Central memory CD8-positive, alpha-beta T cell (primary cell): ENCODE measurements around the gene CCNL2.

Experiments
- ATAC-seq: fragments of 150-1000 bp; cut with Tn5 transposase; replicated peaks from 2 replicates; pipeline ENCODE4 v1.10.0; 2022; ENCODE audit warnings: mild to moderate bottlenecking, moderate FRiP score, moderate number of reproducible peaks; ENCODE audit not compliant: poor library complexity, severe bottlenecking; ENCODE audit errors: extremely low read depth
- DNase-seq, 2 donors: peaks; one replicate each; pipeline ENCODE4 v3.0.0; 2021; ENCODE audit warnings: low spot score in 2 of 2
- H3K27ac Mint-ChIP-seq: one replicate; pipeline ENCODE4 v1.8.0; 2022; ENCODE audit warnings: low read depth, mild to moderate bottlenecking, moderate library complexity, mixed read lengths
- H3K27me3 Mint-ChIP-seq: one replicate; pipeline ENCODE4 v1.8.0; 2022; ENCODE audit warnings: mixed read lengths
- H3K36me3 Mint-ChIP-seq: one replicate; pipeline ENCODE4 v1.8.0; 2022; ENCODE audit warnings: mild to moderate bottlenecking, moderate library complexity, mixed read lengths; ENCODE audit not compliant: insufficient read depth
- H3K4me1 Mint-ChIP-seq: one replicate; pipeline ENCODE4 v1.8.0; 2022; ENCODE audit warnings: mixed read lengths
- H3K4me3 Mint-ChIP-seq: one replicate; pipeline ENCODE4 v1.8.0; 2022; ENCODE audit warnings: mild to moderate bottlenecking, moderate library complexity, mixed read lengths
- H3K9me3 Mint-ChIP-seq: one replicate; pipeline ENCODE4 v1.8.0; 2022; ENCODE audit warnings: mixed read lengths

Gene CCNL2

GRCh38 chr1:1365875-1366698 is 33.0 kb downstream of the CCNL2 start:
- H3K27me3 Mint-ChIP-seq: peaks cover 4% of the 10 kb centered on the region
- DNase-seq (no peak), ATAC-seq (no peak)
- H3K4me1 Mint-ChIP-seq: peaks cover under 1% of the 10 kb centered on the region
- H3K27ac Mint-ChIP-seq: no peak overlapping the region
- no peaks in the 10 kb centered on the region for H3K9me3 Mint-ChIP-seq
- peaks cover 2% of the 10 kb centered on the region for H3K36me3 Mint-ChIP-seq
- H3K4me3 Mint-ChIP-seq: no peak overlapping the region

DNA sequence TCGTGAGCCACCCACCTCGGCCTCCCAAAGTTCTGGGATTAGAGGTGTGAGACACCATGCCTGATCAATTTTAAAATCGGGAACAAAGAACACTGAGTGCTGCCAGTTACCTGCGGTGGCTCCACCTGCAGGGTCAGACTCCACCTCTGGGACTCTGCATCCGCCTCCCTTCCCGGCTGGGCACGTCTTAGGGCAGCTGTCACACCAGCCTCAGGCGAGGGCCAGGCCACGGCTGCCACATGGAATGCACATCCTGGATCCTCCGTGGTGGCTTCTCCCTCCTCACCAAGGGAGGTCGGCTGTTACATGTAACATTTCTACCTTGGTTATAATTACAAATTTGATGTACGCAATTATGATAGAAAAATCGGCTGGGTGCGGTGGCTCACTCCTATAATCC is 34.9 kb downstream of the CCNL2 start:
- Mint-ChIP-seq H3K4me3 (no peak overlapping the region), H3K27ac (no peak overlapping the region), H3K27me3 (peaks cover 13% of the 10 kb centered on the region), H3K36me3 (no peaks in the 10 kb centered on the region), H3K4me1 (peaks cover 6% of the 10 kb centered on the region), H3K9me3 (no peaks in the 10 kb centered on the region)
- ATAC-seq: no peak
- DNase-seq: no peak

- no peak for DNase-seq
Observed at GRCh38 chr1:1361982-1362423, 37.1 kb downstream of the CCNL2 start.

DNA sequence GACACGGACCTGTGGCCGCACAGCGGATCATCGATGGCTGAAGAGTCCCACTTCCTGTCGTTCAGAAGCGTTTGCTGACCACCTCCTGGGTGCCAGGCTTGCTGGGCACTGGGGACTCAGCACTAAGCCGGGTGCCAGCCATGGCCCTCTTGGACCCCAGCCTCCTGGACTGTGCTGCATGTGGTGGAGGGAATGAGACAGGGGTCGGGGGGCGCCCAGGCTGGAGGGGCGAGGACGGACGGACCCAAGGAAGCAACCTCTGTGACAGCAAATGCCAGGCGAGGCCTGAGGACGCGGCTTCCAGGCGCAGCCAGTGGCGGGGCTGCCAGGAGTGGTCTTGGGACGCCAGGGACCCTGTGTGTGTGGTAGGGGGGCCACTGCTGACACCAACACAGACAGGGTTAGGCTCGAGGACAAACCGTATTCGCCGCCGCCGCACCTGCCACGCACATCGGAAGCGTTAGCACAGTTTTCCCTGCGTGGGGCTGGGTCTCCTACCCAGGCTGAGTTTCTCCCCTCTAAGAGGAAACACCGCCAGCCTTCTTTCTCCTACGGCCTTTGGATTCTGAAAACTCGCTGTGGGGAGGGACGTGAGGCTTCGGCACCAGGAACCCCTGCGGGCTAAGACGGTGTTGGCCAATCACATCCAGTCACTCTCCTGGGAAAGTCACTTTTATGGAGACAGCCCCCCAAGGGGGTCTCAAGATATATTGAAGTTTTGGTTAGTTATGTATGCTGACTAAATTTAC is 37.7 kb downstream of the CCNL2 start:
- Mint-ChIP-seq H3K4me1 (peaks cover 10% of the 10 kb centered on the region), H3K36me3 (no peaks in the 10 kb centered on the region), H3K9me3 (no peaks in the 10 kb centered on the region), H3K27me3 (peaks cover 37% of the 10 kb centered on the region), H3K4me3 (no peak overlapping the region), H3K27ac (no peak overlapping the region)
- no peak for DNase-seq
- ATAC-seq: no peak

More at GRCh38 chr1:1361982-1362423, 37.1 kb downstream of the CCNL2 start:
- H3K4me3 Mint-ChIP-seq: no peak overlapping the region
- H3K36me3 Mint-ChIP-seq: no peaks in the 10 kb centered on the region
- H3K27ac Mint-ChIP-seq: no peak overlapping the region
- H3K27me3 Mint-ChIP-seq: peaks cover 36% of the 10 kb centered on the region
- peaks cover 10% of the 10 kb centered on the region for H3K4me1 Mint-ChIP-seq
- no peak for ATAC-seq
- no peaks in the 10 kb centered on the region for H3K9me3 Mint-ChIP-seq

DNA sequence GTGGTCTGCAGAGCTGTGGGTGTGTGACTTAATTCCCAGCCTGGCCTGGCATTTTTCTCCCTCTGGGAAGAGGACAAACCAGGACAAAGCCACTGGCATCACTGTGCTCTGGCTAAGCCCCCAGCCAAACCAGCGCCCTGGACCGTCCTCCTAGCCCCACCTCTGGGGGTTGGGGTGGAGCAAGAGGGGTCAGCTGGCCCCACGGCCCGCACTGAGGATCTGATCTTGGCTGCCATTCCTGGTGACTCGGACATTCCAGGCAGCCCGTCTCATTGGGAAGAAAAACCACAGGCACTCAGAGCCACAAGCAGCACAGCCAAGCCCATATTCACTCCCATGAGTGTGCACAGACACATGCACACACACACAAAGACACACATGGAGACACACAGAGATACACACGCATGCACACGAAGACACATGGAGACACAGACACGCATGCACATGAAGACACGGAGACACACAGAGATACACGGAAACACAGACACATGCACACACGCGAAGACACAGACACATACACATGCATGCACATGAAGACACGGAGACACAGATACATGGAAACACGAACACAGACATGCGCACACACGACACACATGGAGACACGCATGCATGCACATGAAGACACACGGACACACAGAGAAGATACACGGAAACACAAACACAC is 38.5 kb downstream of the CCNL2 start:
- peaks cover 10% of the 10 kb centered on the region for H3K4me1 Mint-ChIP-seq
- no peaks in the 10 kb centered on the region for H3K36me3 Mint-ChIP-seq
- no peak overlapping the region for H3K4me3 Mint-ChIP-seq
- H3K9me3 Mint-ChIP-seq: no peaks in the 10 kb centered on the region
- peaks cover 37% of the 10 kb centered on the region for H3K27me3 Mint-ChIP-seq
- ATAC-seq: no peak
- H3K27ac Mint-ChIP-seq: no peak overlapping the region
- no peak for DNase-seq

DNA sequence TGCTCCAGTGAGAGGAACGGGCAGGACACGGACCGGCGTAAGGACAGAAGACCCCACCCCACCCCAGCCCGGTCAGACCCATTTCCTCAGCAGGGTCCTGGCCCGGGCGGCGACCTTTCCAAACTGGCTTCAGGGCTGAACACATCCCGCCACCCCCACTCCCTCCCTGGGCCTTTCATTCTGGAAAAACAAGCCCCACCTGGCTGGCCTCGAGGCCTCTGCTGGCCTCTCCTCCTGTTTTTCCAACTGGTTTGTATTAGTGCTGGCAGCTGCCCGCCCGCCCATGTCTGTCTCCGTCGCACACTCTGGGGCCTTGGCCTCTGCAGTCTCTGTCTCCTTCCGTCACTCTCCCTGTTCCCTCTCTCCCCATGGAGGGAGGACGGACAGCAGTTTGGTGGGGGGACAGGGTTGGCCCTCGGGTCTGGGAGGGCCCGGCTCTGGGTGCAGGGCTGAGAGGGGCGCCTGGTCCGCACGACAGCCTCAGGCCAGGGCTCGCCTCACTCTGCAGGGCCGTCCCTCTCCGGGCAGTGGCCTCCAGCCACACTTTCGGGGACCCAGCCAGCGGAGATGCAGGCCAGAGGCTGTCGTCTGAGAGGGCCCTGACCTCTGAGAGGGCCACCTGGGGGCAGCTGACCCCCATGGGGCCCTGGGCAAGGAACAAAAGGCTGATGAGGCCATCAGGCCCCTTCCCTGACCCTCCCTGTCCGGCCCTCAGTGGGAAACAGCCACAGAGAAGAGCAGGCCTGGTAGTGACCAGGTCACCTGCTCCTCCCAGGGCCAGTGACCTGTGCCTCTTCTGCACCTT is 39.3 kb downstream of the CCNL2 start:
- Mint-ChIP-seq H3K27me3 (peaks cover 37% of the 10 kb centered on the region), H3K9me3 (no peaks in the 10 kb centered on the region), H3K36me3 (no peaks in the 10 kb centered on the region), H3K4me3 (no peak overlapping the region), H3K4me1 (peaks cover 10% of the 10 kb centered on the region), H3K27ac (no peak overlapping the region)
- DNase-seq: no peak
- no peak for ATAC-seq

- Mint-ChIP-seq H3K4me1 (peaks cover 10% of the 10 kb centered on the region), H3K36me3 (no peaks in the 10 kb centered on the region), H3K27me3 (peaks cover 37% of the 10 kb centered on the region), H3K9me3 (no peaks in the 10 kb centered on the region), H3K27ac (no peak overlapping the region), H3K4me3 (no peak overlapping the region)
- DNase-seq: no peak
- ATAC-seq: no peak
Observed at GRCh38 chr1:1359308-1359663, 39.8 kb downstream of the CCNL2 start.

- Mint-ChIP-seq H3K27me3 (peaks cover 37% of the 10 kb centered on the region), H3K36me3 (no peaks in the 10 kb centered on the region), H3K4me1 (peaks cover 10% of the 10 kb centered on the region), H3K4me3 (no peak within 1 kb of the TSS), H3K27ac (no peak within 1 kb of the TSS), H3K9me3 (no peaks in the 10 kb centered on the region)
- ATAC-seq (no peak), DNase-seq (no peak)
Observed at GRCh38 chr1:1358433-1359271, 40.5 kb downstream of the CCNL2 start, which contains the start of gene MXRA8. Gene MXRA8 (minus strand): TSS chr1:1358555. CDS start chr1:1358504, 51 bp downstream.

GRCh38 chr1:1357871-1358432 is 41.2 kb downstream of the CCNL2 start:
- no peaks in the 10 kb centered on the region for H3K9me3 Mint-ChIP-seq
- H3K36me3 Mint-ChIP-seq: no peaks in the 10 kb centered on the region
- no peak overlapping the region for H3K4me3 Mint-ChIP-seq
- no peak overlapping the region for H3K27ac Mint-ChIP-seq
- H3K4me1 Mint-ChIP-seq: peaks cover 10% of the 10 kb centered on the region
- DNase-seq: no peak
- ATAC-seq: no peak
- peaks cover 39% of the 10 kb centered on the region for H3K27me3 Mint-ChIP-seq

DNA sequence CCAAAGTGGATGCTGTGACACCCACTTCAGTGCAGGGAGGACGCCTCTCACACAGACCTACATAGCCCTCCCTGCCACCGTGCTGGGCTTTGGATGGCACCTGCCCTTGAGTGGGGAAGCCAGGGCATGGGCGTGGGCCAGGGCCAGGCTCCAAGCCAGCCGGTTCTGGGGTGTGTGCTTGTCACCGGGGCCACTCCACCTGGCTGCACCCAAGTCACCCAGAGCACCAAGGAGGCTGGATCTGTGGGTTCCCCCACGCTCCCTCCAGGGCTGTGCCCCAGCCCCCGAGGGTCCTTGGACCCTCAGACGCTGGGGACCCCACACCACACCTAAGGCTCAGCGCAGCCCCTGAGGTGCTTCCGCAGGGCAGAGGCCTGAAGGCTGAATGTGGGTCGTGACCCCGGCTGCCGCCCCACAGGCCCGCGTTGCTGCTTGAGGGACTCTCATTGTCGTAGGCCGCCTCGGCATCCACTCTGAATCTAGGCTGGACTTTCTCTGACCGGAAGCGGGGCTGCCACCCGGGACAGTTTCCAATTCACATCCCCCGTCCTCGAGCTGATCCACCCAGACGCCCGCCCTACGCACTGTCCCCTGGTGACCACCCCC is 42.2 kb downstream of the CCNL2 start:
- H3K9me3 Mint-ChIP-seq: no peaks in the 10 kb centered on the region
- peaks cover 2% of the 10 kb centered on the region for H3K36me3 Mint-ChIP-seq
- H3K27me3 Mint-ChIP-seq: peaks cover 50% of the 10 kb centered on the region
- H3K4me1 Mint-ChIP-seq: peaks cover 16% of the 10 kb centered on the region
- no peak overlapping the region for H3K4me3 Mint-ChIP-seq
- ATAC-seq (no peak), DNase-seq (no peak)
- no peak overlapping the region for H3K27ac Mint-ChIP-seq

DNA sequence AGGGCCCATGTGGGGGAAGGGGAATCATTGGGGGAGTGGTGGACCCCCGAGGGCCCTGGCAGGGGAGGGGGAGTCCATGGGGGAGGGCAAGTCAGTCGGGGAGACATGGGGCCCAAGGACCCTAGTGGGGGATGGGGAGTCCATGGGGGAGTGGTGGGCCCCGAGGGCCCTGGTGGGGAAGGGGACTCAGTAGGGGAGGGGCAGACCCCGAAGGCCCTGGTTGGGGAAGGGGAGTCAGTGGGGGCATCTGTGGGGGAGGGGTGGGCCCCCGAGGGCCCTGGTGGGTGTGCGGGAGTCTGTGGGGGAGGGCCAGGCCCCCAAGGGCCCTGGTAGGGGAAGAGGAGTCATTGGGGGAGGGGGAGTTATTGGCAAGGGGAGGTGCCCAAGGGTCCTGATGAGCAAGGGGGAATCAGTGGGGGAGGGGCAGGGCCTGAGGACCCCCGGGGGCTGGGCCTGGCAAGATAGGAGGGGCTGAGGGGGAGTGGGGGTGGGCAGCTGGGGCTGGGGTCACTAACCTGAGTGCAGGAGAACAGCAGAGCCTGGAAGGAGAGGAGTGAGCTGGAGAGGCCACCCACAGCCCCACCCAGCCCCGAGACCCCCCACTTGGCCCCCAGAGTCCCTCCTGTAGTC is 42.9 kb downstream of the CCNL2 start:
- H3K9me3 Mint-ChIP-seq: no peaks in the 10 kb centered on the region
- H3K27ac Mint-ChIP-seq: no peak overlapping the region
- ATAC-seq (no peak), DNase-seq (no peak)
- H3K4me1 Mint-ChIP-seq: peaks cover 17% of the 10 kb centered on the region
- H3K27me3 Mint-ChIP-seq: peaks cover 49% of the 10 kb centered on the region
- peaks cover 2% of the 10 kb centered on the region for H3K36me3 Mint-ChIP-seq
- H3K4me3 Mint-ChIP-seq: no peak overlapping the region
